GM08714 (cell line): ENCODE results near the gene ADAT2.

Experiments
- H3K4me3 ChIP-seq: fragments of 200-500 bp; sonication (Bioruptor generic); 2 replicates; pipeline ENCODE4 v1.5.1; 2014; ENCODE audit warnings: mild to moderate bottlenecking, low read length, inconsistent platforms
- ZNF274 ChIP-seq: IDR thresholded peaks from 2 replicates; pipeline ENCODE4 v1.6.1; 2012; ENCODE audit warnings: mild to moderate bottlenecking, low read depth, low read length

Gene ADAT2

GRCh38 chr6:143414769-143415168 lies 35.7 kb downstream of the ADAT2 start:
- no peak for TF ChIP-seq ZNF274
- H3K4me3 ChIP-seq, result no peak overlapping the region

GRCh38 chr6:143410859-143411270 lies 39.6 kb downstream of the ADAT2 start:
- no peak for TF ChIP-seq ZNF274
- H3K4me3 ChIP-seq, result no peak overlapping the region

GRCh38 chr6:143408787-143409162 lies 41.7 kb downstream of the ADAT2 start:
- no peak for TF ChIP-seq ZNF274
- H3K4me3 ChIP-seq, result no peak overlapping the region

GRCh38 chr6:143408151-143408786 lies 42.2 kb downstream of the ADAT2 start:
- H3K4me3 ChIP-seq, result no peak overlapping the region
- no peak for TF ChIP-seq ZNF274

- TF ChIP-seq ZNF274, result no peak
- no peak overlapping the region for H3K4me3 ChIP-seq
These were observed 43.8 kb downstream of the ADAT2 start for GRCh38 chr6:143406673-143407072.

GRCh38 chr6:143405373-143406154 lies 44.9 kb downstream of the ADAT2 start:
- TF ChIP-seq ZNF274, result no peak
- no peak overlapping the region for H3K4me3 ChIP-seq

GRCh38 chr6:143402721-143403336 lies 47.7 kb downstream of the ADAT2 start:
- H3K4me3 ChIP-seq, result no peak overlapping the region
- TF ChIP-seq ZNF274, result no peak

GRCh38 chr6:143401636-143402370 lies 48.7 kb downstream of the ADAT2 start:
- TF ChIP-seq ZNF274, result no peak
- no peak overlapping the region for H3K4me3 ChIP-seq

GRCh38 chr6:143401068-143401446 lies 49.4 kb downstream of the ADAT2 start:
- no peak for TF ChIP-seq ZNF274
- no peak overlapping the region for H3K4me3 ChIP-seq

GRCh38 chr6:143400258-143401067 lies 50.0 kb downstream of the ADAT2 start:
- H3K4me3 ChIP-seq, result no peak overlapping the region
- TF ChIP-seq ZNF274, result no peak

GRCh38 chr6:143399775-143400174 lies 50.7 kb downstream of the ADAT2 start:
- H3K4me3 ChIP-seq, result no peak overlapping the region
- TF ChIP-seq ZNF274, result no peak

GRCh38 chr6:143399176-143399575 lies 51.3 kb downstream of the ADAT2 start:
- H3K4me3 ChIP-seq, result no peak overlapping the region
- TF ChIP-seq ZNF274, result no peak
